NCI-H128 (cell line): ENCODE measurements around the gene THOC6.
A peak's percentile ranks its signal among the peaks of the same experiment; 100 is the strongest.

Experiments
- DNase-seq: peaks from one replicate; lab custom pipeline; 2025; ENCODE audit not compliant: unreplicated experiment; lab: John Stamatoyannopoulos, UW

THOC6 gene

DNA sequence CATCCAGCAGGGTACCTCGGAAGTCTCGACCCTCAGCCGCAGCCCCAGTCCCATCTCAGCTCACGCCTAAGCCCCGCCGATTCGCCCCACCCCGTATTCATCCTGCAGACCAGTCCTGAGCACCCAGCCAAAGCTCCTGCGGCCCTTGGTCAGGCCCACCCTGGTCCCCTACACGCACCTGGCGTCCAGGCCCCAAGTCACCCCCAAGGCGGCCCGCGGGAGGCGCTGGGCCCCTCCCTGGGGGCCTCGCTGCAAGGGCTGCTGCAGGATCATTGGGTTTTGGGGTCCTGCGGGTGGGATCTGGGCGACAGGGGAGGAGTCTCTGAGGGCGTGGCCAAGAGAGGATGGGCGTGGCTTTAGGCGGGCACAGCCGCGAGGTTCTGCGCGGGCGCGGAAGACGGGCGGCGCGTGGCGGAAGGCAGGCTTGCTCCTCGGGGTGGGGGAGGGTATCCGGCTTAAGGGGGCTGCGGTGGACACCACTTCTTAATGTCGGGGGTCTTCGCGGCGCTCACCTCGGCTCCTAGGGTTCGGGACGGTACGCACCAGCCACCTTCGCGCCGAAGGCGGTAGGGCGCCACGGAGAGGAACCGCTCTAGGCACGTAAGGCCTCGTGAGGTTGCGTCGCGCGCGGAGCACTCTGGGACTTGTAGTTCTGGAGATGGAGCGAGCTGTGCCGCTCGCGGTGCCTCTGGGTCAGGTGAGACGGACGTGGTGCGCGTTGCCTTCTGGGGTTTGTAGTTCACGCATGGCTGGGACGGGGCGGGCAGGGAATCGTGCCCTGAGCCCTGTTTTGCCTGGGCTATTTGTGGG lies at the start of gene THOC6, which contains the start of gene HCFC1R1:
THOC6 (plus strand) TSS at position 367 of the 810 bp plus-strand sequence; CDS start at position 659, 292 bp downstream.
HCFC1R1 (minus strand) TSS at position 274 of the 810 bp plus-strand sequence; CDS start at position 273, 1 bp downstream.
- DNase-seq = peak; percentile 81

- no peak for DNase-seq
Observed at GRCh38 chr16:2974319-2975056, 49.3 kb upstream of the THOC6 start.

DNA sequence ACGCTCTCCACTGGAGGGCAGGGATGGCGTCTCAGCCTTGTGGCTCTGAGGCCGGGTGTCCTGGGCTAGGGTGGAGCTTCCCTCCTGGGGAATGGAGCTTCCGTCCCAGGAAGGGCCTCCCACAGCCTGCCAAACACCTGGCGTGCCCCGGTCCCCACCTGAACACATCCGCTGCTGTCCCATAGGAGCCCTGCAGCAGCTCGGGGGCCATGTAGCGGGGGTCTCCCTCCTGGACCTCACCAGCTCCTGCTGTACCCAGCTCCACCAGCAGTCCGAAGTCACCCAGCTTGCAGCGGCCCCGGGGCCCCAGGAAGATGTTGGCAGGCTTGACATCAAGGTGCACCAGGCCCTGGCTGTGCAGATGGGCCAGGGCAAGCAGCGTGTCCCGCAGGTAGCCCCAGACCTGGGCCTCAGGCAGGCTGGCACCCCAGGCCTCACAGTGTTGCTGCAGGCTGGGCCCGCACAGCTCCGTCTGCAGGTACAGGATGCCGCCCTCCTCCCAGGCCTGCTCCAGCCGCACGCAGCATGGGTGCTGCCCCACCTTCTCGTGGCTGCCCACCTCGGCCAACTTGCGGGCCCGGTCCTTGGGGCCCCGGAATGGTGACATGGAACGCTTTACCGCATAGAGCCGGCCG lies 48.6 kb upstream of the THOC6 start:
- DNase-seq = no peak

GRCh38 chr16:2976201-2976600 lies 47.6 kb upstream of the THOC6 start:
- no peak for DNase-seq

DNA sequence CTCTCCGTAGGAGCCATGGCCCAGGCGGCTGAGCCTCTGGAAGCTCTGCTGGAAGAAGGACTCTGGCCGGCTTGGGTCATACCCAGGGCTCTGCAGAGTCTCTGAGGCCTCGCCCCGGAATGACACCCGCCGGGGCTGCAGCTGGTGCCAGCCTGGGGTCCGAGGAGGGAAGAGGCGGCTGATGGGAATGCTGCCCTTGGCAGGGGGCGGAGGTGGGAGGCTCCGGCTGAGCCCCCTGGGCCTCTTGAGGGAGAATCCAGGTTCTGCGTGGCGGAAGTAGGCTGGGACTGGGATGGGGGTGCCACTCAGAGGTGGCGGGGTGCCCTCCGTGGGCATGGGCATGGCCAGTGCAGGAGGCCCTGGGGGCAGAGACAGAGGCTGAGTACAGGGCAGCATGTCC lies 47.2 kb upstream of the THOC6 start:
- DNase-seq = no peak

- DNase-seq = peak; percentile 28
Observed at GRCh38 chr16:2977440-2977839, 46.4 kb upstream of the THOC6 start.

DNA sequence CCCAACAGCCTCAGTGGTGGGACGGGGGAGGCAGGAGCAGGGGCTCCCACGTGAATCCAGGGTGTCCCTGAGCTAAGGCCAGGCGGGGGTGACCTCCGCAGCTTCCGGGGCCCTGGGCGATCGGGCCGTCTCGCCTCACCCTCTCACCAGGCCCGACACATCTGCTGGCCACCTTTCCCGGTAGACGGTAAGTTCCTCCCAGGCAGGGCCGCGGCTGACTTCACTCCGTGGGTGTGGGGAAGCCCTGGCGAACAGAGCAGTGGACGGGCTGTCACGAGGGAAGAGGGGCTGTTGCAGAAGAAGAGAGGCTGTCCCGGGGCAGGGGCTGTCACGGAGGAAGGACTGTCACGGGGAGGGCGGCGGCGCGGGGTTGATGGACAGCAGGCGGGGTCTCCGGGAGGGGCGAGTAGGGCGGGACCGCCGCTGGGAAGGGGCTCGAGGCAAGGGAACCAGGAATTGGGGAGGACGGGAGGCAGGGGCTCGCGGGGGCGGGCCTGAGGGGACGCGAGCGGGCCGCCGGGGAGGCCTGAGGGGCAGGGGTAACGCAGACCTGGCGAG lies 44.1 kb upstream of the THOC6 start:
- no peak for DNase-seq

- peak; percentile 46 for DNase-seq
Observed at GRCh38 chr16:2980227-2981176, 43.3 kb upstream of the THOC6 start, which contains the start of gene PKMYT1. PKMYT1 (minus strand) TSS chr16:2980446; CDS start chr16:2979657, 789 bp downstream.

DNA sequence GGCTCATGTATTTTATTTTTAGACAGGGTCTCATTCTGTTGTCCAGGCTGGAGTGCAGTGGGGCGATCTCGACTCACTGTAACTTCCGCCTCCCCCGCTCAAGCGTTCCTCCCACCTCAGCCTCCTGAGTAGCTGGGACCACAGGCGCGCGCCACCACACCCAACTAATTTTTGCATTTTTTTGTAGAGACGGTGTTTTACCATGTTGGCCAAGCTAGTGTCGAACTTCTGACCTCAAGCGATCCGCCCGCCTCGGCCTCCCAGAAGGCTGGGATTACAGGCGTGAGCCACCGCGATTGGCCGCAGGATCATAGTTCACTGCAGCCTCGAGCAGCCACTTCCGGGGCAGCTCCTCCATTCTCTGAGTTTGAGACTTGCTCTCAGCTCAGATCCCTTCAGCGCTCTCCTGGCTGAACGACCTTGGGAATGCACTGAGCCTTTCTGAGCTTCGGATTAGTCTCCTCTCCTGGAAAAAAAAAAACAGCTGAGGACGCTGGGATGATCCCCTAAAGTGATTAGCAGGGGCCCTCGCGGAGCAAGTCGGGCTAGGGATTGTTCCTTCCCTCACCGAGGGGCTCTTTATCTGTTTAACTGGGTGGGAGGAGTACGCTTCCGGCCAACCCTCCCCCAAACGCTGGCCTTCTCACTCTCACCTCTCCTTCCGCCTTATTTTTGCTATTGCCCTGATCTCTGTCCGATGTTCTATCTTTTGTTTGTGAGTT lies 42.5 kb upstream of the THOC6 start:
- DNase-seq = no peak

DNA sequence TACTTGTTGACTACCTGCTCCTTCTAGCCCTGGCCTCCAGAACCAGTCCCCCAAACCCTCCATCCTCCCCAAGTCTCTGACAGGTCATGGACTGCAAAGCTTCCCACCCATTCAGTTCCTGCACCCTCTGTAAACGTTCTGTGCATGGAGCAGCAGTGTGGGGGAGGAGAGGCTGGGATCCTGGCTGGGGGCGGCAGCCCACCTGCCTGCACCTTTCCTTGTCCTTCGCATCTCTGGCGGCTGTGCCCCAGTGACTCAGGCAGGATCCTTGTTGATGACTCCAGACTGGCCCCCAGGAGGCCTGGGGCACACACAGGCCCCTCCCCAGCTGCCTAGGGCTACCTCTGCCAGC lies 42.0 kb upstream of the THOC6 start:
- no peak for DNase-seq

GRCh38 chr16:2982402-2982801 lies 41.4 kb upstream of the THOC6 start:
- DNase-seq = no peak

- DNase-seq = peak; percentile 51
Observed at GRCh38 chr16:2983706-2984136, 40.1 kb upstream of the THOC6 start.

- no peak for DNase-seq
Observed at GRCh38 chr16:2985462-2985861, 38.4 kb upstream of the THOC6 start.

- no peak for DNase-seq
Observed at GRCh38 chr16:2985893-2986355, 37.9 kb upstream of the THOC6 start.

GRCh38 chr16:2986623-2987188 lies 37.1 kb upstream of the THOC6 start:
- no peak for DNase-seq

DNA sequence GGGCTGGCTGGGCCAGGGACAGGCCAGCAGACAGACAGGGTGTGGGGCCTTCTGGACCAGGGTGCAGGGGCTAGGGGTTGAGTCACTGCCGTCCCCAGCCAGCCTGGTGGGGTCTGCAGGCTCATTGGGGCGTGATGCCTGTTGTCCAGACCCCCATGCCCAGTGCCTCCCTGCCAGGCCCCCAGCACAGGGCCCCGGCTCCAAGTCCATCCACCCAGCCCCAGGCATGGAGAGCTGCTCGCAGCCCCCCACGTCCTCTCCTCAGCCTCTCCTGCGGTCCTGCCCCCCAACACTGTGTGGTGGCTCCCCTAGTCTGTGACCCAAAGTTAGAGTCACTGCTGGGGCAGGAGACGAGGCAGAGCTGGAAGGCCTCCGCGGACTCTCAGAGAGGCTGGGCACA lies 36.5 kb upstream of the THOC6 start:
- no peak for DNase-seq

GRCh38 chr16:2987833-2988232 lies 36.0 kb upstream of the THOC6 start:
- no peak for DNase-seq

DNA sequence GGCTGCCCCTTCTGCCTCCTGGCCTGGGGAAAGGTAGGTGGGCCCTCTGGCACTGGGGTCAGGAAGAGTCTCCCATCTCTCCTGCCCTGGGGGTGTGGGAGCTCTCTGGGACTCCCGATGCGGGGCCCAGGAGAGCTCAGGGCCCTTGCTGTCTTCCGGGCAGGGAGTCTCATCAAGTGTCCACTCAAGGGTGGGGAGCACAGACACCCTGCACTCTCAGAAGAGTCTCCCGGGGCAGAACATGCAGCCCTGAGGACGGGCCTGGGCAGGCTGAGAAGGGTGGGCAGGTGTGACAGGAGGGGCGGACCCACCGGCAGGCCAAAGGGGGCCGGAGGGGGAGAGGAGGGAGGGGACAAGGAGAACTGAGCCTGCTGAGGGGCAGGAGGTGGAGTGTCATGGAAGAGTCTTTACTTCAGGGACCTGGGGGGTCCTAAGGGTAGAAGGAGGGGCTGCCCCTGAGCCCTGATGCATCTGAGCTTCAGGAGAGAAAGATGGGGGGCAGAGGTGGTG lies 35.2 kb upstream of the THOC6 start:
- DNase-seq = no peak

DNA sequence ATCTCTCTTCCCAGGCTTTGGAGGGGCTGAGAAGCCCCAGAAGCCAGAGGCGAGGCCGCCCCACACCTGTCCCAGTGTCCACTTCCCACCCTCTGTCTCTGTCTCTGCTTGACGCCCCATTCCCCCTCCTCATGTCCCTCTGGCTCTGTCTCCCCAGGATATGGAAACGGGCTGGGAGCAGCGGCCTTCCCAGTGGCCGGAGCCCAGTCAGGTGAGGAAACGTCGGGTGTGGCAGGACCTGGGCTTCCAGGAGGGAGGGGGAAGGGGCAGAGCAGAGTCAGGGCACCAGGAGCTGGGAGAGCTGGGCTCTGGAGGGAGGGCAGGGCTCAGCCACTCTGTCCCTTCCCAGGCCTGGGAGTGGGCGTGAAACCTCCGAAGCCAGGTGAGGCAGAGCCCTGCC lies 32.9 kb upstream of the THOC6 start:
- no peak for DNase-seq
